Measurements from ENCODE around the gene TMEM240.

TMEM240 gene

DNA sequence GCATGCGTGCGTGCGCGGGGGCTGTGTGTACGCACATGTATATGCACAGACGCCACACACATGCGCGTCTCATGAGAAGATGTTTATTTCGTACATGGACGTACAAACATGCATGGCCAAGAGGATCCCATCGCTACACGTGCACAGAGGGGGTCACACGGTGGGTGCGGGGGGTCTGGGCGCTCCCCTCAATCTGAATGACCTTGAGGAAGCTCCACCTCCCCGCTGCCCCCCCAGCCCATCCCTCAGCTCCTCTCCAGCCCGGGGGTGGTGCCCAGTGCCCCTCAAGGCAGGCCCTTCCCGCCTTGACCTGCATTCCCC is 1.5 kb downstream of the TMEM240 start:
- TF ChIP-seq, protein P1, sequence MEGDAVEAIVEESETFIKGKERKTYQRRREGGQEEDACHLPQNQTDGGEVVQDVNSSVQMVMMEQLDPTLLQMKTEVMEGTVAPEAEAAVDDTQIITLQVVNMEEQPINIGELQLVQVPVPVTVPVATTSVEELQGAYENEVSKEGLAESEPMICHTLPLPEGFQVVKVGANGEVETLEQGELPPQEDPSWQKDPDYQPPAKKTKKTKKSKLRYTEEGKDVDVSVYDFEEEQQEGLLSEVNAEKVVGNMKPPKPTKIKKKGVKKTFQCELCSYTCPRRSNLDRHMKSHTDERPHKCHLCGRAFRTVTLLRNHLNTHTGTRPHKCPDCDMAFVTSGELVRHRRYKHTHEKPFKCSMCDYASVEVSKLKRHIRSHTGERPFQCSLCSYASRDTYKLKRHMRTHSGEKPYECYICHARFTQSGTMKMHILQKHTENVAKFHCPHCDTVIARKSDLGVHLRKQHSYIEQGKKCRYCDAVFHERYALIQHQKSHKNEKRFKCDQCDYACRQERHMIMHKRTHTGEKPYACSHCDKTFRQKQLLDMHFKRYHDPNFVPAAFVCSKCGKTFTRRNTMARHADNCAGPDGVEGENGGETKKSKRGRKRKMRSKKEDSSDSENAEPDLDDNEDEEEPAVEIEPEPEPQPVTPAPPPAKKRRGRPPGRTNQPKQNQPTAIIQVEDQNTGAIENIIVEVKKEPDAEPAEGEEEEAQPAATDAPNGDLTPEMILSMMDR (conservative IDR thresholded peaks at IDR 0.05; ENCODE audit: low read depth, low read length): no peak
- H3K4me3 ChIP-seq (ENCODE audit: low read length): peak overlapping the region; percentile 55
- no peak for DNase-seq (ENCODE audit: low read depth)

DNA sequence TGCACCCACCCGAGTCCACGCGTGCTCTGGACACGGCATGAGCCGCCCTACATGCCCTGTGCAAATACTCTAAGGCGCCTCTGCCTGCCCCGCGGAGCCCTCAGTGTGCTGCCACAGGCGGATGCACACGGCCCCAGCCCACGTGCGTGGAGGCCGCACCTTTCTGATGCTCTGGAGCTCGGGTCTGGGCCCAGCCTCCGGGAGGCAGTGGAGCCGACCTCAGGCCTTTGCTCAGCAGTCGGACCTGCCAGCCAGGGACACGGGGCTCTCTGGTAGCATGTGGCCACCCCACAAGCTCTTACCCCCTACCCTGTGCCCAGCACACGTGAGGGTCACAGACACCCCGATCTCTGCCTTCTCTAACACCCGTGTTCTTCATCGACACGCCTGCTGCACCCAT is 2.1 kb downstream of the TMEM240 start:
- TF ChIP-seq, protein P1 (conservative IDR thresholded peaks at IDR 0.05; ENCODE audit: low read depth, low read length): no peak
- no peak overlapping the region for H3K4me3 ChIP-seq (ENCODE audit: low read length)
- no peak for DNase-seq (ENCODE audit: low read depth)

DNA sequence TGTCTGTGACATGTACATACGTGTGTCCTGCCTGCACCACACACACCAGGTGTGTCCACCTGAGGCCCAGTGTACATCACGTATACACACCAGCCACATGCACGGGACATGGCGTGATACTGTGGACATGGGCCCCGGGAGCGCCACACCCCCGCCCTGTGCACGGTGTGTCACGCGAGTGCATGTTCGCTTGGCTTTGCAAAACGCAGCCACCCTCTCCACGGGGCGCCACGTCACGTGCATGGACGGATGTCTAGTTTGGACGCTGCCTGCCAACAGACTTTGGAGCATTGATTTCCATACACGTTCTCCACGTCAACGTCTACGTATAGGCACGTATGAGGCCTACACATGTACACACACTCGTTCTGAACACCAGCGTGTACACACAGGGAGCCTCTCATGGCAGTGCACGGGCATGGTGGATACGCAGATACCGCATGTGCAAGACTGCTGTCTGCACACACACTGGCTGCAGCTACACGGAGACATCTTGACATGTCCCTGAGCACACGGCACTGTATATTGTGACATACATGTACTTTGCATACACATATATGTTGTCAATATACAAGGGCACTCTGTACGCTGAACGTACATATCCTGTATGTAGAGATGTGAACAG is 2.7 kb downstream of the TMEM240 start:
- no peak for DNase-seq (ENCODE audit: low read depth)
- H3K4me3 ChIP-seq (ENCODE audit: low read length): no peak overlapping the region
- TF ChIP-seq, protein P1 (conservative IDR thresholded peaks at IDR 0.05; ENCODE audit: low read depth, low read length): no peak

DNA sequence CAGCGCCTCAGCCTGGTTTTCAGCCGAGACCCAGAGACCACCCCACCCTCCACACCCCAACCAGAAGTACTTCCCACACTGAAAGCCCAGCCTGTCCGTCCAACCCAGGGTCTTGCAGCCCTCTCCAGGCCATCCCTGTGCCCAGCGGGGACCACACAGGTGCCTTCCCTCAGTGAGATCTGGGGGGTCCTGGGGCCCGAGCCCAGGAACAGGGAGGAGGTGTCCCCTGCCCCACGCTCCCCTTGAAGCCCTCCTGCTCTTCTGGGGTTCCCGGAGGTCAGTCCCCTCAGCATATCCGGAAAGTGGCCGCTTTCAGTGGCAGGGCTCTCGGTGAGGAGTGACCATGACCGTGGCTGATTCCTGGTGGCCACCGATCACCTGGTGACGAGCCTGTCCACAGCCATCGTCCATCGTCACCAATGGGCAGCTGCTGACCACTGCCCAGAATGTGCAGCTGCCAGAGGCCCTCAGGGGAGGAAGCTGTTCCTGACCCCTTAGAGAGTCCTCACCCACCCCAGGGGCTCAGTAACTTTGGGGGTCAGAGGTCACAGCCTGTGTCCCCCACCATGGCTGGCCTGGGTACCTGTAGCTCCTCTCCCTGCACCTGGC is 3.4 kb downstream of the TMEM240 start:
- DNase-seq (ENCODE audit: low read depth): no peak
- no peak overlapping the region for H3K4me3 ChIP-seq (ENCODE audit: low read length)
- TF ChIP-seq, protein P1 (conservative IDR thresholded peaks at IDR 0.05; ENCODE audit: low read depth, low read length): no peak

DNA sequence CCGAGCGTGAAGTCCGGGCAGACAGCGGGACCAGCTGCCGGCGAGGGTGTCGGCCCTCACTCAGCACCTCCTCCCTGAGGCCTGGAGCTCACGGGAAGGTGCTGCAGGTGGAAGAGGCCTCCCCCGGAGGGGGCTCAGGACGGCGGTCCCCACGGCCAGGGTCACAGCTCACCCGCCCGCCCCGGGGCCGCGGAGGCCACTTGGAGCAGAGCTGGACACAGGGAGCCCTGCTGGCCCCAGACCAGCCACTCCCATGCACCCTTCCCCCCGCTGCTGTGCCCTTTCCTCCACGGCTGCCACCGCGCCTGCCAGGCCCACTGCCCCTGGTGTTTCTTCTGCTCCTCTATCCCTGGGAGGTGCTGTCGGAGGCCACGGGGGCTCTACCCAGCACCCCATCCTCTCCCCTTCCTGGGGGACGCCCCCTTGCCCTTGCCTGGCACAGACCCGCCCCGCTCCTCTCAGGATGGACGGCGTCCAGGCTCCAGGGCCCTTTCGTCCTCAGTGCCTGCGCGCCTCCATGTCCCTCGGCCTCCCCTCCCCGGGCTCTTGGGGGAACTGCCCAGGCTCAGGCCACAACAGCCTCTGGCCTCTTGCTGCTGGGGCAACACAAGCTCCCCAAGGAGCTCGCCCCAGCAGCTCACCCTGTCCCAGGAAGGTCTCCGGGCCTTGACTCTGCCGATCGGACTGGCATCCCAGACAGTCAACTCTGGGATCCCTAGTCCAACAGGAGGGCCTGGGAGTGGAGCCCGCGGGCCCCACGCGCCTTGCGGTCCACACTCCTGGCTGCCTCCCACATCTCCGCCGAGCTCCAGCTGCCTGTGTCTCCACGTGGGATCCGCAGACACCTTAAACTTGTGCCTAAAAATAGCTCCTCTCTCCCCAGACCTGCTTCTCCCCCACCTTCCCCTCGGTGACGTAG is 4.1 kb downstream of the TMEM240 start:
- TF ChIP-seq, protein P1 (conservative IDR thresholded peaks at IDR 0.05; ENCODE audit: low read depth, low read length): no peak
- H3K4me3 ChIP-seq (ENCODE audit: low read length): no peak overlapping the region
- DNase-seq (ENCODE audit: low read depth): no peak

DNA sequence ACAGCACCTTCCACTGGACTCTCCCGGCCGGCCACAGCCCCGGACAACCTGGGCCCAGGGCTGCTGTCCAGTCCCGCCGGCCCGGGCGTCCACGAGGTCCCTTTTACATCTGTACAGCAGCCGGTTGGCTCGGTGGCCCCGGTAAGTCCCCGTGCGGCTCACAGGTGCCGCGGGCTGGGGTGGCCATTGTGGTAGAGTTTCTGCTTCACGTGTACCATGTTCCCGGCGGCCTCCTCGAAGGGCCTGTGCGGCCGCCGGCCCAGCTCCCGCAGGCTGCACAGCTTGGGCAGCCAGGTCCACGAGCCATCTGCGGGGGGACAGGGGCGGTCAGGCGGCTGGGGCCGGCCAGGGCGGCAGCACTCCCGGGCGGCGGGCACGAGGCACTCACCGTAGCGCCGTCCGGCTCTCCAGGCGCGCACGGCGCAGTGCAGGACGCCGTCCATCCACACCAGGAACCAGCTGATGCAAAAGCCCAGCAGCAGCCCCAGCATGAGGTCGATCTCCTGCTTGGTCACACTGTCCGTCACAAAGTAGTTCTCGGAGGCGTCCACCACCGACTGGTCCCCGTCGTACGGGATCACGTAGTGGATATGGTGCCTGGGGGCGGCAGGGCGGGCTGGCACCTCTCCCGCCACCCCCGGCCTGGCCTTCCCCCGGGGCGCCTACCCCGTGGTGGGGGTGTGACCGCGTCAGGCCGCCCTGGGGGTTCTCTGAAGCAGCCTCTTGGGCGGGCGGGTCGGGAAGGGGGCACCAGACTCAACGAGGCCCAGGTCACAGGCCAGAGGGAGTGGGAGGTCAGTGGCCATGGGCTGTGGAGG is 5.0 kb downstream of the TMEM240 start:
- TF ChIP-seq, protein P1 (conservative IDR thresholded peaks at IDR 0.05; ENCODE audit: low read depth, low read length): no peak
- DNase-seq (ENCODE audit: low read depth): no peak
- no peak overlapping the region for H3K4me3 ChIP-seq (ENCODE audit: low read length)

Measured in retinal pigment epithelial cell (primary cell).